Anterior cingulate cortex (tissue), 58 donors: Measurements from ENCODE around the gene TIGD1.

ENCODE experiments used
- DNase-seq, 58 donors: peaks; one replicate each; lab custom pipeline; 2025; lab: John Stamatoyannopoulos, UW

Gene TIGD1

DNA sequence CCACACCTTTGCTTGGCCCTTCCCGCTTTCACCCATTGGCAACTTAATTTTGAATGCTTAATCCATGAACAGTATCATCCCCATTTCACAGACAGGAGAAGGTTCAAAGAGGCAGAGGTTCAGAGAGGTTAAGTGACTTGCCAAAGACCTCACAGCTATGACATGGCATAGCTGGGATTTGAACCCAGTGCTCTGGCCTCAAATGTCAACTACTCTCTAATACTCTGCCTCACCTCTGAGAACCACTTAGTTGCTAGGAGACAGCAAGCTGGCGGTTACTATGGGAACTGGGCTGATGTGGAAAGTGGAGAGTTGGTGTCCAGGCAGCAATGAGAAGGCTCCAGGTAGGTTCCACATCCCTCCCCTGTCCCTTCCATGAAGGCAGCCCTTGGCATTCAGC lies 45.9 kb downstream of the TIGD1 start:
- peak in 2 of 58 donors; percentile 22 to 26 for DNase-seq

DNA sequence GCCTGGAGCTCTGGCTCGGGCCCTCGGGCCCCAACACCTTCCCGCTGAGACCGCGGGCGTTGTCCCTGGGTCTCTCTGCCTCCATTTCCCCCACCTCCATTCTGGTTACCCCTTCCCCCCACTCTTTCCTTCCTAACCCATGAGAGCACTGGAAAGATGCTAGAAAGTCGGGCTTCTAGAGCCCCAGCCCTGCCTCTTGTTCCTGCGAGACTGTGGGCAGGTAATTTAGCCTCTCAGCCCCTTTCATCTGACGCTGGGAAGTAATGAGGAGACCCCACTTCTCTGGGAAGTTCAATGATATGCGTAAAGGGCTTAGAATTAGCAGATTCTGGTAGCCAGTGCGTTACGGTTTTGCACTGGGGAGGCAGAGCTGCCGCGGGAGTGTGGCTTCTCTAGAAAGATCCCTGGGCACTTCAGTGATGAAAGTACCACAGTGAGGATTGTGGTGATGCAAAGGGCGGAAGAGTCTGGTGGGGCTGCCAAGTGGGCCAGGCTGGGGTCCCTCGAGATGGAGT lies 46.5 kb downstream of the TIGD1 start:
- no peak for DNase-seq

DNA sequence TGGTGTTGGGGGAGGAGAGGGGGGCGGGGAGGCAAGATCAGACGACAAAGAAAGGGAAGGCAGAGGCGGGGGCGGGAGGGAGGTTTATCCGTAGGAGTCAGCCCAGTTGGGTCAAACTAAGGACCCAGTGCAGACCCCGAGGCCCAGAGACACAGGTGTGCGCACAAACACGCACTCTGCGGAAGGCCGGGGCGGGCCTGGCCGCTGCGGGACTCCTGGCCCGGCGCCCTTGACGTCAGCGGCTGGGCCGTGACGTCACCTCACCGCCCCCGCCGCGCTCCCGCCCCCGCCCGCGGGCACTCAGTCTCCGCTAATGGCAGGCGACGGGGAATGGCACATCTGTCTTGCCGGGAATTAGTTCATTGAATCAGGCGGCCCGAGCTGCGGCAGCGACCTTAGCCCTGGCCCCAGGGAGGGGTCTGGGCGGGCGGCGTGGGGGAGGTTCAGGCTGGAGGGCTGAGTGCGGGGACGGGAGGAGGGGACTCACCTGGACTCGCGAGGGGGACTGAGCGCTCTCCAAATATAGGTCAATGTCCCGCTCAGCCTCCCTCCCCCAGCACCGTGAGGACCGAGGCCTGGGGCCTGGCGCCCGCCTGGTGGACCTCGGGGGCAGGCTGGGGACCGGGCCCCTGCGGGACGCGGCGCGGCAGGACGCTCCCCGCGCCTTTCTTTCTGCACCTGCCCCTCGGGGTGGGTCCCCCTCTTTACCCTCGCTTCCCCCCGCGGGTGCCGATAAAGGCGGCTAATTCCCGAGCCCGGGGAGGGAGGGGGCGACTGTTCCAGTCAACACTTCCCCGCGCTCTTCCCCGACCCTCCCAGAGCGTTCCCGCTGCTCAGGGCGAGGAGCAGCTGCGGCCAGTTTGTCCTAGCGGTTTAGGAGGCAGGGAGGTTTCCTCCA lies 47.2 kb downstream of the TIGD1 start:
- DNase-seq: peak in 30 of 58 donors; percentile 4 to 75 (median 26)

DNA sequence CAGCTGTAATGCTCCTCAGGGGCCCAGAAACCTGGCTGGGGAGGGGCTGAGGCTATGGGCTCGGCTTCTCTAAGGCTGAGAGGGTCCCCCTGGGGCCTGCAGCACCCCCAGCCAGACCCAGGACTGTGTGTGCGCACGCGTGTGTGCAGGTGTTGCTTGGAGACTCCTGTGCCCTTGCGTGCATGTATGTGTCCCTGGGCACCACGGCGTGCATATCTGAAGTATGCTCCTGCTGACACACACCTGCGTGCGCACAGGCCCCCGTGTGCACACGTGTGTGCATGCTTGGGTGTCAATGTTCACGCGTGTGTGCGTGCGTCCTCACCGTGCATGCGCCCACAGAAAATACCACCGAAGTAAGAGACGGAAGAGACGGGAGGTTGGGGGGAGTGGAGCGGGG lies 47.8 kb downstream of the TIGD1 start:
- no peak for DNase-seq

DNA sequence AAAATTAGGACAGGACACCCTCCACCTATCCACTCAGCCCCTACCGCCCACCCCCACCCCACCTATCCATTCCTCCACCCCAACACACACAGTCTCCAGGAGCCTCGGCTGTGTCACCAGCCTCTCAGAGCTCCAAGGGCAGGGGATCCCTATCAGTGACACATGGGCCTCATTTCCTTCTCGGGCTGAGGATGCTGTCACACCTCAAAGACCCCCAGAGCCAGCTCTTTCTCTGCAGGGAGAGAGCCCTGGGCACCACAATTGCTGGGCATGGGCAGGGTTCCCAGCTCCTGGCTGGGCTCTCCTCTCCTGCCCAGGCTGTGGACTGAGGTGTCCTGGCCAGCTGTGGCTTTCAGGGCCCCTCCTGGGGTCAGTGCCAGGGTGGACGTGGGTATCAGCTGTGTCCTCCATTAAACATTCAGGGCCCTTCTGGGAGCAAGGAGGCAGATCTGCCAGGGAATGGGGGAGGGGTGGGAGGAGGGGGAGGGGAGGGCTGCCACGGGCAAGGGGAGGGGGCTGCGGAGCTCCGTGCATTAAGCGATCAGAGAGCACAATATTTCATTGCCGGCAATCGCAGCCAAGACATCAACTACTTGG lies 48.5 kb downstream of the TIGD1 start:
- no peak for DNase-seq

DNA sequence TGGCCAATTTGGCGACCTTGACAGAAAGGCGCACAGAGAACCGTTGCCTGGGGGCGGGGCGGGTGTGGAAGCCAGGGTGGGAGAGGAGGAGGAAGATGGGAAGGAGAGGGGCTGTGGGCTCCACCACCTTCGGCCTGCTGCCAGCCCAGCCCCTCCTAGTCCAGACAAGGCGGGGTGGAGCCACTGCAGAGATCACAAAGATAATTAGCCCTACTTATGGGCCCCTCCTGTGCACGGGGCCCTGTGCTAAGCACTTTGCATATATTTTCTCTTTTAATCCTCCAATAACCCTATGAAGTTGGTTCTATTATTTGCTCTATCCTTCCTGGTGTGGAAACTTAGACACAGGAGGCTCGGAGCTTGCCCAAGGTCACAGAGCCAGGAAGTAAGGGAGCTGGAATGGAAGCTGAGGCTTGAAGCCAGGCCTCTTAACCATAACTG lies 49.0 kb downstream of the TIGD1 start:
- DNase-seq: no peak

DNA sequence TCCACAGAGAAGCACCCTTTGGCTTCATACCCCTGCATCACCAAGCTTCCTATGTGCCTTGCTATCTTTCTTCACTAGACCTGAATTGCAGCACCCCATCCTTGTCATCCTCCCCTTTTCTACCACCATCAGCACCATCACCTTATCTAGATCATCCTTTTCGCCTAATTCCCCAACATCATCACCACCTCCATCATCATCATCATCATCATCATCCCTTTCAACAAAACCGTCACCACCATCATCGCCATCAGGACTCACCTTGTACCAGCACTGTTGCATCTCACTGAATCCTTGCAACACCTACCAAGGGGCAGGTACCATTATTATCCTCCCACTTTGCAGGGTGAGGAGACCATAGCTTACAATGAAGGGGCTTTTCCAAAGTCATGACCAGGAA lies 51.9 kb downstream of the TIGD1 start:
- DNase-seq: no peak
